Stomach smooth muscle (tissue), 2 donors: Measurements from ENCODE around the gene ROR2.

Experiments
- H3K27ac ChIP-seq: one replicate; pipeline ENCODE4 v1.7.0; 2013; ENCODE audit warnings: mild to moderate bottlenecking, low read length, inconsistent platforms
- H3K27me3 ChIP-seq, 2 donors: one replicate each; pipeline ENCODE4 v1.7.0; 2013; ENCODE audit warnings: low read length in 2 of 2; ENCODE audit not compliant: insufficient read depth in 2 of 2, control insufficient read depth in 1 of 2
- H3K36me3 ChIP-seq, 2 donors: one replicate each; pipeline ENCODE4 v1.7.0; 2013; ENCODE audit warnings: low read length in 2 of 2; ENCODE audit not compliant: control insufficient read depth in 2 of 2, insufficient read depth in 2 of 2
- H3K4me1 ChIP-seq: one replicate; pipeline ENCODE4 v1.7.0; 2013; ENCODE audit warnings: low read length; ENCODE audit not compliant: control insufficient read depth, insufficient read depth
- H3K4me3 ChIP-seq, 2 donors: one replicate each; pipeline ENCODE4 v1.7.0; 2013; ENCODE audit warnings: low read length in 2 of 2
- H3K9ac ChIP-seq, 2 donors: one replicate each; pipeline ENCODE4 v1.7.0; 2013; ENCODE audit warnings: low read length in 2 of 2, mild to moderate bottlenecking in 1 of 2
- H3K9me3 ChIP-seq, 2 donors: one replicate each; pipeline ENCODE4 v1.7.0; 2013; ENCODE audit warnings: low read length in 2 of 2; ENCODE audit not compliant: control insufficient read depth in 2 of 2
- donor health status: healthy.
- donor health status: Pancreatic carcinoma.

ROR2 gene

DNA sequence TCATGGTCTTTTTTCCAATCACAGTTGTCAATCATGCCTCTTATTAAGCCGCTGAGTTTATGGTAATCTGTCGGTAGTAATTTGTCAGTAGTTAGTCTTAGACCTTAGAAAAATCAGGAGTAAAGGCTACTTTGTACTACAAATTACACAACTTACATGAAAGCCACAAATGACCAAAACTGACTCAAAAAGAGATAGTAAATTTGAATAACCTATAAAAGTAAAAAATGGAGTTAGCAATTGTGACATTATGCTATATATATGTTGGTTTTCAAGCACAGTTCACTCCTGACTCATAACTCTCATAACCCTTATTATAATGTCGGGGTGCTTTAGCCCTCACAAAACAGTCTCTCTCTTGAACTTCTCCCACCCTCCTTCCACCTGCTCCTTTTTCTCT is 251.8 kb downstream of the ROR2 start:
- H3K4me1 ChIP-seq, result no peaks in the 10 kb centered on the region
- no peak overlapping the region for H3K4me3 ChIP-seq
- no peaks in the 10 kb centered on the region for H3K27me3 ChIP-seq
- no peaks in the 10 kb centered on the region for H3K36me3 ChIP-seq
- no peak overlapping the region for H3K27ac ChIP-seq
- peaks cover 0 to 3% of the 10 kb centered on the region in 2 donors for H3K9me3 ChIP-seq
- no peak overlapping the region for H3K9ac ChIP-seq

GRCh38 chr9:91697201-91697600 is 252.8 kb downstream of the ROR2 start:
- no peaks in the 10 kb centered on the region for H3K9me3 ChIP-seq

GRCh38 chr9:91694081-91694870 is 255.8 kb downstream of the ROR2 start:
- H3K9me3 ChIP-seq, result no peaks in the 10 kb centered on the region
- H3K27me3 ChIP-seq, result no peaks in the 10 kb centered on the region
- no peak overlapping the region for H3K27ac ChIP-seq
- no peak overlapping the region for H3K4me3 ChIP-seq
- H3K36me3 ChIP-seq, result no peaks in the 10 kb centered on the region
- peaks cover 13% of the 10 kb centered on the region for H3K4me1 ChIP-seq
- H3K9ac ChIP-seq, result no peak overlapping the region

More at GRCh38 chr9:91697201-91697600, 252.8 kb downstream of the ROR2 start:
- H3K36me3 ChIP-seq, result no peaks in the 10 kb centered on the region
- H3K27me3 ChIP-seq, result no peaks in the 10 kb centered on the region
- no peak overlapping the region for H3K4me3 ChIP-seq
- H3K4me1 ChIP-seq, result no peaks in the 10 kb centered on the region
- H3K27ac ChIP-seq, result no peak overlapping the region
- H3K9ac ChIP-seq, result no peak overlapping the region

DNA sequence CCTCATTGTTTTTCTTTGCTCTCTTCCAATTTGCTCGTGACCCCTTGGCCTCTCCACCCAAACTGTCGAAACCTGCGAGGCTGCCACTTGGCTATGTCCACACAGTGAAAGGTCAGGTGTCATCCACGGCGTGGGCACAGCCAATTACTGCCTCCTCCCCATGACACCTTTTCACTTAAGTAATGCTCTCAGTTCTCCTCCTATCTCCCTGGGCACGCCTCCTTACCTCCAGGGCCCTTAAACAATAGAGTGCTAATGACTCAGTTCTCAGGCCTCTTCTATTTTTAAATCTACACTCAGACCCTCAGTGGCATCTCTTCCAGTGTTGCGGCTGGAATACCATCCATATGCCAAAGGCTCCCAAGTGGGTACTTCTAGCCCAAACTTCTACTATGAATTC is 256.8 kb downstream of the ROR2 start:
- Histone ChIP-seq H3K27me3 (no peaks in the 10 kb centered on the region), H3K36me3 (no peaks in the 10 kb centered on the region), H3K9me3 (no peaks in the 10 kb centered on the region), H3K27ac (no peak overlapping the region), H3K4me3 (no peak overlapping the region), H3K4me1 (peaks cover 19% of the 10 kb centered on the region), H3K9ac (no peak overlapping the region)

DNA sequence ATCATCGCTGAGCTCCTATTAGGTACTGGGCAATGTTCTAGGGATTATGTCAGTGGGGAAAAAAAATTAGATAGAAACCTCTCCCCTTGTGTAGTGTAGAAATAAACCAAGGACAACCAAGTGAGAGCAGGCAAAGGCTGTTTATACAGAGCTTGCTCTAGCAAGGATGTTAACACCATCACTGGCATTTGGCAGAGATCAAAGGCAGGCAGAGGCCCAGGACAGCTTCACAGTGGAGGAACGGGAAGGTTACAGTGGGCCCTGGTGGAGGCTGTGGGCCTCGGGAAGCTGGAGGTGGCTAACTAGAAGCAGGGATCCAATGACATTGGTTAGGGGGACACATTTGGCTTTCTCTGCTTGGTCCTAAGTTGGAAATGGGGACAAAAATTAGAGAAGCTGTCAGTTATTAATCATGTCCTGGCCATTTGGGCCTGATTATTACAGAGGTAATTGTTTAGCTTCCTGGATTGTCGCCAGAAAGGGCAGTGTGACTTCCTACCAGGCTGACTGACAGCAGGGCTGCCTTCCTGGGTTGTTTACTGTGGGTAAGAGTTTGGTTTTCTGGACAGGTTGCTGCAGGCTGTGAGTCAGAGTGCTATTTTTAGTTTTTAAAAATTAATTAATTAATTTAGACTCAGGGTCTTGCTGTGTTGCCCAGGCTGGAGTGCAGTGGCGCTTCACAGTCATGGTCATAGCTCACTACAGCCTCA is 259.3 kb downstream of the ROR2 start:
- Histone ChIP-seq H3K4me3 (no peak overlapping the region), H3K9me3 (no peaks in the 10 kb centered on the region), H3K9ac (peak overlapping the region in 1 of 2 donors; percentile 48), H3K4me1 (peaks cover 19% of the 10 kb centered on the region), H3K27ac (peak overlapping the region; percentile 55), H3K36me3 (no peaks in the 10 kb centered on the region), H3K27me3 (no peaks in the 10 kb centered on the region)

GRCh38 chr9:91689006-91689405 is 261.0 kb downstream of the ROR2 start:
- no peaks in the 10 kb centered on the region for H3K9me3 ChIP-seq
- H3K4me1 ChIP-seq, result peaks cover 19% of the 10 kb centered on the region
- no peaks in the 10 kb centered on the region for H3K36me3 ChIP-seq
- H3K4me3 ChIP-seq, result no peak overlapping the region
- H3K27me3 ChIP-seq, result no peaks in the 10 kb centered on the region
- no peak overlapping the region for H3K9ac ChIP-seq
- no peak overlapping the region for H3K27ac ChIP-seq

DNA sequence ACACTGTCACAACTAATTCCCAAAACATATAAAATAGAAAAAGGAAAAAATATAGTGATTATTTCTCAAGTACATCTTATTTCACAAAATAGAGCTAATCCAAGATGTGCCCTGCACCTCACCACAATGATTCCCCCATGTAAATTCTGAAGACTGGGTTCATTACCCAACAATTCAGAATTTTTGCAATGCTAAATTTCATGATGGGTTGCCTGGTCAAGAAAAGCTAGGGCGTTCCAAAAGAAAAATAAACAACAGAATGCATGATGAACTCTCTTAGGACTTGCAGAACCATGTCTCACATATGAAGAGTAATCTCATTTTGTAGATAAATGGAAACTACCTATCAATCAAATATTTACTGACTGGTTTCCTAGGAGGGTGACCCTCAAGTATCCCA is 266.8 kb downstream of the ROR2 start:
- H3K9ac ChIP-seq, result no peak overlapping the region
- H3K27ac ChIP-seq, result no peak overlapping the region
- peaks cover 4% of the 10 kb centered on the region for H3K4me1 ChIP-seq
- H3K9me3 ChIP-seq, result no peaks in the 10 kb centered on the region
- no peaks in the 10 kb centered on the region for H3K27me3 ChIP-seq
- no peaks in the 10 kb centered on the region for H3K36me3 ChIP-seq
- H3K4me3 ChIP-seq, result no peak overlapping the region

DNA sequence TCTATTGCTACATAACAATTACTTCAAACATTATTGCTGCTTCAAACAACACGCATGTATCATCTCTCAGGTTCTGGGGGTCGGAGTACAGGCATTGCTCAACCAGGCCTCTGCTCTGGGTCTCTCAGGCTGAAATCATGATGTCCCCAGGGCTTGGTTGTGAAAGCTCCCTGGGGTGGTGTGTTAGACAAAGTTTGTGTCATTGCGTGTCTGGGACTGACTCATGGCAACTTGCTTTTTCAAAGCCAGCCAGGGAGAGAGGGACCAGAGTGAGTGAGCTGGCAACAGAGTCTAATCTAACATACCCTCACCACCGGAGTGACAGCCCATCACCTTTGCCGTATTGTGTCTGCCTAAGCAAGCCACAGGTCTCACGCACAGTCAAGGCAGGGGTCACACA is 267.2 kb downstream of the ROR2 start:
- Histone ChIP-seq H3K4me3 (no peak overlapping the region), H3K9ac (no peak overlapping the region), H3K27ac (no peak overlapping the region), H3K27me3 (no peaks in the 10 kb centered on the region), H3K9me3 (no peaks in the 10 kb centered on the region), H3K36me3 (no peaks in the 10 kb centered on the region), H3K4me1 (peaks cover 4% of the 10 kb centered on the region)

DNA sequence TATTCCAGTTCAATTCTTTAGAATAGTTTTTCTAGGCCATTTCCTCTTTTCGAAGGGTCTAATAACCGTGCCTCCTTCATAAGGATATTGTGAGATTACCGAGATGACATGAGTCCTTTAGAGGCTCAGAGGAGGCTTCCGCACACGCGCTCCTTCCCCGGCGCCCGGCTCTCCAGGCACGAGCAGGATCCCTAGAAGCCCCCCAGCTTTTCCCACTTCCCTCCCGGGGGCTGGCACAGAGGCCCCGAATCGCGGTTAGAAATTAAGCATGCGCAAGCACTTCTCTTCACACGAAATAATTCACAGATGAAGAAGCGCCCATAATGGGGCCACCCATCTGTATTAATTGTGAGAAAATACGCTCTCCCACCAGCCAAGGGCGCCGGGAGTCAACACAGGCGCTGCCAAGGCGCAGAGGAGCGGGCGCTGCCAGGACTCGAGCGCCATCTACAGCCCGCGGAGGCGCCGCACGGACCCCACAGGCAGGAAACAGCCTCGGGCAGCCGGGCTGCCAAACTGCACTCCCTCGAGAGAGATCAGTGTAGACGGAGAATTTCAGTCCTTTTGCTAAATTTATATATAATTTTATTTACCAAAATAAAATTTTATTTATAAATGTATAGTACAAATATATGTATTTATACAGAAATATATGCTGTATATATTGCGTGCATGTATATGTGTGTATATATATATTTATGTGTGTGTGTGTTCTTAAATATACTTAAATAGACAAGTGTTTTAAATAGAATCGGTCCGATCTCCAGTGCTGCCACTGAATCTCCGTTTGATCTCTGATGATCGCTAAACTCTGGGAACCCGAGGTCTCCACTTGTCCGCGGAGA is 268.3 kb downstream of the ROR2 start:
- no peaks in the 10 kb centered on the region for H3K36me3 ChIP-seq
- peak overlapping the region in 1 of 2 donors; percentile 21 for H3K4me3 ChIP-seq
- no peaks in the 10 kb centered on the region for H3K27me3 ChIP-seq
- H3K4me1 ChIP-seq, result peaks cover 4% of the 10 kb centered on the region
- H3K27ac ChIP-seq, result no peak overlapping the region
- H3K9ac ChIP-seq, result no peak overlapping the region
- H3K9me3 ChIP-seq, result no peaks in the 10 kb centered on the region

DNA sequence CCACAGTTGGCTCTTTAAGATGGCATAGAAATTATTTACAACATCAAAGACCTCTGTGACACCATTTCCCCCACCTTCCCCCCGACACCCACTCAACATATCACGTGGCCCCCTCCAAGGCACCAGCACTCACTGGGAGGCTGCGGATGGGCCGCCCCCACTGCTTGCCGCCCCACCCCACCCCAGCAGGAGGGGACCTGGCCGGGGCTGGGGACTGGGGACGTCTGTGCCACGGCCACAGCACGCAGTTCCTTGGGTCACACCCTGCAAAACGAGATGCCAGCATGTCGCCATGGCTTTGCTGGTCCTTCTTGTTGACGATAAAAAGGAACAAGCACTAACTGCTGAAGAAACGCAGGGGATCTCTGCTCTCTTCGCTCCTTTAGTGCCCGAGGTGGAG is 269.0 kb downstream of the ROR2 start:
- Histone ChIP-seq H3K36me3 (no peaks in the 10 kb centered on the region), H3K4me3 (no peak overlapping the region), H3K27me3 (no peaks in the 10 kb centered on the region), H3K9ac (no peak overlapping the region), H3K9me3 (no peaks in the 10 kb centered on the region), H3K27ac (no peak overlapping the region), H3K4me1 (peaks cover 4% of the 10 kb centered on the region)
